Stimulated activated effector memory CD8-positive, alpha-beta T cell treated with anti-CD3 and anti-CD28 coated beads, Interleukin-12 subunit alpha, Interleukin-12 subunit beta, amount 100 ng/mL, for 72 hours (primary cell): ENCODE results near the gene DKK2.
"Not testable (repeated sequence)": the region's sequence is repeated elsewhere in the genome, so short reads cannot be mapped to it uniquely, and the experiment has no call there.

Experiments used
- ATAC-seq: fragments of 150-1000 bp; cut with Tn5 transposase; 2 replicates; pipeline ENCODE4 v1.10.0; 2021
- DNase-seq, 2 donors: peaks; one replicate each; pipeline ENCODE4 v3.0.0; 2021 to 2022; ENCODE audit warnings: low spot score in 2 of 2
- H3K27ac Mint-ChIP-seq: one replicate; pipeline ENCODE4 v1.8.0; 2022; ENCODE audit warnings: mild to moderate bottlenecking, mixed read lengths
- H3K36me3 Mint-ChIP-seq: one replicate; pipeline ENCODE4 v1.8.0; 2022; ENCODE audit warnings: mild to moderate bottlenecking, mixed read lengths
- H3K4me1 Mint-ChIP-seq: one replicate; pipeline ENCODE4 v1.8.0; 2022; ENCODE audit warnings: mixed read lengths
- H3K4me3 Mint-ChIP-seq: one replicate; pipeline ENCODE4 v1.8.0; 2022; ENCODE audit warnings: mild to moderate bottlenecking, mixed read lengths
- H3K9me3 Mint-ChIP-seq: one replicate; pipeline ENCODE4 v1.8.0; 2022; ENCODE audit warnings: mixed read lengths

Gene DKK2

DNA sequence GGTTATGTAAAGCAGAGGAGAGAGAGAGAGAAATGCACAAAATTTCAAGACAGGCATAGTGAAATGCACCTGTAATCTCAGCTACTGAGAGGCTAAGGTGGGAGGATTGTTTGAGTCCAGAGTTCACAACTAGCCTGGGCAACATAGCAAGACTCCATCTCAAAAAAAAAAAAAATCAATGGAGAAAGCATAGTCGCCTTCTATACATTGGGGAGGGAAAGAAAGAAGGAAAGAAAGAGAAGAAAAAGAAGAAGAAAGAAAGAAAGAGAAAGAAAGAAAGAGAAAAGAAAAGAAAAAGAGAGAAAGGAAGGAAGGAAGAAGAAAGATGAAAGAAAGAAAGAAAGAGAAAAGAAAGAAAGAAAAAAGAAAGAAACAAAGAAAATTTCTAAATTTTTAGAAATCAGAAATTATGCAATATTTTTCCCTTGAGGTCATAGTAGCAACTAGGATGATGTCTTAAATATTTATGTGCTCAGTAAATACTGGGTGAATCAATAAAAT is 53.4 kb downstream of the DKK2 start:
- no peak for DNase-seq
- no peaks in the 10 kb centered on the region for H3K4me1 Mint-ChIP-seq
- no peaks in the 10 kb centered on the region for H3K36me3 Mint-ChIP-seq
- no peak for ATAC-seq
- no peak overlapping the region for H3K27ac Mint-ChIP-seq
- no peak overlapping the region for H3K4me3 Mint-ChIP-seq
- H3K9me3 Mint-ChIP-seq = peaks cover 6% of the 10 kb centered on the region

DNA sequence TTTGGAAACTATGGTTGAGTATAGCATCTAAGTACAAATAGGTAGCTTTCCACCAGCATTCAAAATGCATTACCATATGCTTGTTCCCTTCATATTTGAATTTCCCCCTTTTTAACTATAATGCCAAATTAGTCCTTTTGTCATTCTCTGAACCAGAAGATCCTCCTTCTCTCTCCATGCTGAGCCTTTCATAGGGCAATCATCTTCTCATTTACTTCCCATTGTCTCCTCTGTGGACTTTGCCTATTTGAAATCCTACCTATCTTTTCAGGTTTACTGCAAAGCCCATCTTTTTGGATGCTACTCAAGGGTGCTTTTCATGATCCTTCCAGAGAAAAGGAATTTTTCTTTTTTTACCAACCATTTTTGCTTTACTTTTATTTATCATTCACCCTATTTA is 54.7 kb downstream of the DKK2 start:
- Mint-ChIP-seq H3K9me3 (peaks cover 10% of the 10 kb centered on the region), H3K36me3 (no peaks in the 10 kb centered on the region), H3K4me3 (no peak overlapping the region), H3K27ac (no peak overlapping the region), H3K4me1 (no peaks in the 10 kb centered on the region)
- DNase-seq (no peak), ATAC-seq (no peak)

DNA sequence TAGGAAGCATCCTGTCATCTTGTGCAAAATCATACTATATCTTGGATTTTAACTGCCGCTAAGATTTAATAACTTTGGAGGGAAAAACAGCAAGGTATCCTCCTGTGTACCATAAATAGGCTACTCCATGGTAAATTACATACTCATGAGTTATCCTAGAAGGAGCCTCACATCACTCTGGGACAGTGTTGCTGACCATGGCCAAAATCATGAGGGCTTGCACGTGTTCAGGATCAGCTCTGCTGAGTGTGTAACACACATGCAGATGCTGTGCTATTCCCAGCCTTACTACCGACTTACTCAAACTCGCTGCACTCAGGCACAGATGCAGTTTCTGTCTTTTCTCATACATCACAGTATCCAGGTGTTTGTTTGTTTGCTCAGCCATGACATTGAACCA is 56.6 kb downstream of the DKK2 start:
- Mint-ChIP-seq H3K27ac (no peak overlapping the region), H3K4me3 (no peak overlapping the region), H3K4me1 (no peaks in the 10 kb centered on the region), H3K9me3 (peaks cover 14% of the 10 kb centered on the region), H3K36me3 (no peaks in the 10 kb centered on the region)
- no peak for DNase-seq
- no peak for ATAC-seq

DNA sequence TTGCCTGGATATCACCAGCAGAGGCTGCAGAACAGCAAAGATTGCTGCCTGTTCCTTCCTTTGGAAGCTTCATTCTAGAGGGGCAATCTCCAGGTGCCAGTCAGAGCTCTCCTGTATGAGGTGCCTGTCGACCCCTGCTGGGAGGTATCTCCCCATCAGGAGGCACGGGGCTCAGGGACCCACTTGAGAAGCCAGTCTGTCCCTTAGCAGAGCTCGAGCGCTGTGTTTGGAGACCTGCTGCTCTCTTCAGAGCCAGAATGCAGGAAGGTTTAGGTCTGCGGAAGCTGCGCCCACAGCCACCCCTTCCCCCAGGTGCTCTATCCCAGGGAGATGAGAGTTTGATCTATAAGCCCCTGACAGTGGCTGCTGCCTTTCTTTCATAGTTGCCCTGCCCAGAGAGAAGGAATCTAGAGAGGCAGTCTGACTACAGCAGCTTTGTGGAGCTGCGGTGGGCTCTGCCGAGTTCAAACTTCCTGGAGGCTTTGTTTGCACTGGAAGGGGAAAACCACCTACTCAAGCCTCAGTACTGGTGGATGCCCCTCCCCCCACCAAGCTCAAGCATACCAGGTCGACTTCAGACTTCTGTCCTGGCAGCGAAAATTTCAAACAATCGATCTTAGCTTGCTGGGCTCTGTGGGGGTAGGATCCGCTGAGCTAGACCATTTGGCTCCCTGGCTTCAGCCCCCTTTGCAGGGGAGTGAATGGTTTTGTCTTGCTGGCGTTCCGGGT is 57.9 kb downstream of the DKK2 start:
- Mint-ChIP-seq H3K9me3 (peaks cover 14% of the 10 kb centered on the region), H3K27ac (no peak overlapping the region), H3K36me3 (no peaks in the 10 kb centered on the region), H3K4me1 (no peaks in the 10 kb centered on the region), H3K4me3 (no peak overlapping the region)
- DNase-seq (no peak), ATAC-seq (no peak)

DNA sequence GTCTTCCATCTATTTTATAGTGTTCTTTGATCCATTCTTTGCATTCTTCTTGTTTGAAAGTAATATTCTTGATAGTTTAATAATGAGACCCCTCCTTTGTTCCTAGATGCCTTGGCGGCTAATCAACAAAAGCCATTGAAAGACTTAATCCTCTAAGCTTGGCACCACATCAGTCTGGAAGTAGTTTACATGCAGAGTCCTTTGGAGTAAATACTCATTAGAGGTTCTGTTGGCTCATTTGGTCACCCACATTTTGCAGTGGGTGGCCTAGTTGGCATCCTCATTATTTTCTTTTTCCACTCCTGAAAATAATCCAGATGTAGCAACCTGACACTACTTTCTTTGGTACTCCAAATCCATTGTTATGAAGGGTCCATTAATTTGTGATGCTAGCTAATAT is 64.5 kb downstream of the DKK2 start:
- DNase-seq = no peak
- Mint-ChIP-seq H3K36me3 (no peaks in the 10 kb centered on the region), H3K4me1 (no peaks in the 10 kb centered on the region), H3K27ac (no peak overlapping the region), H3K4me3 (no peak overlapping the region), H3K9me3 (peaks cover 21% of the 10 kb centered on the region)
- ATAC-seq = no peak

DNA sequence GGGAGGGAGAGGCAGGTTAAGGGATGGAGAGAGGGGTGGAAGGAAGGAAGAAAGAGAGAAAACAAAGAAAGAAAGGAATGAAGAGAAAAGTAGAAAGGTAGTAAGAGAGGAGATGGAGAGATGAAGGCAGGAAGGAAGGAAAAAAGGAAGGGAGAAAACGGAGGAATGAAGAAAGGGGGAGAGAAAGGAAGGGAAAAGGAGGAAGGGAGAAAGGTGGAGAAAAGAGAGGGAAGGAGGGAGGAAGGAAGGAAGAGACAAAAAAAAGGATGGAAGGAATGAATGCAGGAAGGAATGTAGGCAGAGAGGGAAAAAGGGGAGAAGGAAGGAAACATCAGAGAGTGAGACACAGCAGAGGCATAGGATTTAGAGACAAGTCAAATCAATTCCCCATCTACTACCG is 68.2 kb downstream of the DKK2 start:
- H3K4me3 Mint-ChIP-seq = no peak overlapping the region
- H3K27ac Mint-ChIP-seq = no peak overlapping the region
- DNase-seq = no peak
- H3K9me3 Mint-ChIP-seq = peaks cover 17% of the 10 kb centered on the region
- H3K4me1 Mint-ChIP-seq = no peaks in the 10 kb centered on the region
- ATAC-seq = no peak
- no peaks in the 10 kb centered on the region for H3K36me3 Mint-ChIP-seq

DNA sequence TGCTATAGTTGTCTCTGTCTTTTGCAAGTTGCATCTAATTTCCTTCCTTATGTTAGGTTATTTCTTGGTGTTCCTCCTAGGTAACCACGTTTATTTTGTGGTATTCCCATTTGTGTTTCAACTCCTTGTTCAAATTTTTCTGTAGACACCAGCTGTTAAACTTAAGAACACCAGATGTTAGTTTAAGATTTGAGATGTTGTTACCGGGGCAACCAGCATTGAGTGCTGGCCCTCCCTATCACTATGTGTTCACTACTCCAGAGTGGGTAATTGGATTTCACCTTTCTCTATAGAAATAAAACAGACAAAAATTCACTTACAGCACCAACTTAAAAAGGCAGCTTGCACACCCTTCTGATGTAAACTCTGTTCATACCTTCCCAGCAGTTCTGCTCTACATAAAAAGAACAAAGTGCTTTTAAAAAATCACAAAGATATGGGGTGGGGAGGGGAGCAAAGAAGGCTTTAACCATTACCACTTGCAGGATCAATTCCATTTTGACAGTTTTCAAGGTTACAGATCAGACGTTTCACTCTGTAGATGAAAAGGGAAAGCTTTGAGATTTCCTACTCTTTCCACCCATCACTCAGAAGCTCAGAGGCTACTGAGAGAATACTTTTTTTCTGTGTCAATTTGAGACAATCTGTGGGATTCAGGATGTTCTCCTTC is 82.9 kb downstream of the DKK2 start:
- H3K27ac Mint-ChIP-seq = no peak overlapping the region
- DNase-seq (no peak), ATAC-seq (no peak)
- no peaks in the 10 kb centered on the region for H3K4me1 Mint-ChIP-seq
- no peak overlapping the region for H3K4me3 Mint-ChIP-seq
- peaks cover 3% of the 10 kb centered on the region for H3K9me3 Mint-ChIP-seq
- no peaks in the 10 kb centered on the region for H3K36me3 Mint-ChIP-seq

DNA sequence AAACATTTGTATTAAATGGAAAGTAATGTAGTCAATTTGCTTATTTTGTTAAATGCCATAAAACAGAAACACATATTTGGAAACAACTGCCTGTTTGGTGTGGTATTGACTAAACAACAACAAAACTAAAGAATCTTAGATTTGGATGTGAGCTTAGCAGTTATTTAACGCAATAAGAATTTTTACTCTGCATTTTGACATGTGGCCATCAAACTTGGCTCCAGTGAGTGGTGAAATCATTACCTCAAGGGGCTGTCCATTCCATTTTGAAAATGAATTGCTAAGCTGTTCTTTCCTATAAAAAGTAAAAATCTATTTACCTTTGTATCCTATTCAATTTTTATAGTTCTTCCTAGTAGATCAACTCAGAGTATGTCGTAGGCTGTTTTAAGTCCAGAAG is 84.2 kb downstream of the DKK2 start:
- Mint-ChIP-seq H3K36me3 (no peaks in the 10 kb centered on the region), H3K4me3 (no peak overlapping the region), H3K27ac (no peak overlapping the region), H3K4me1 (no peaks in the 10 kb centered on the region), H3K9me3 (peaks cover 3% of the 10 kb centered on the region)
- ATAC-seq (no peak), DNase-seq (no peak)

DNA sequence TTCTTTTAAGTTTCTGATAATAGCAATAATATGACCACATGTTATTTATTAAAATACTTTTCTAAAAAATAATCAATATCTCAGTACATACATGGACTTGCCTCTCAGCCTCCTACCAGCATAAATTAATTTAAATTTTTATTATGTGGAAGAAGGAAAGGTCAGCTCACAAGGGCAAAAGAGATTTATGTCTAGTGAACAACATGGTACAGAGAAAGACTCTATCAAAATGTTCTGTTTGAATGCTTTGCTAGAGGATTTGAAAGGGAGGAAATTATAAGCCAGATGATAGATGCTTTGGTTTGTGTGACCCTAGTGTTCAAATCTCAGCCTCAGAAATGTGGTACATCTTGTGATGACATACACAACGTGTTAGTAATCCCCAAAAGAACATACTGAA is 94.3 kb downstream of the DKK2 start:
- H3K4me3 Mint-ChIP-seq = no peak overlapping the region
- no peak overlapping the region for H3K27ac Mint-ChIP-seq
- no peaks in the 10 kb centered on the region for H3K36me3 Mint-ChIP-seq
- peaks cover 3% of the 10 kb centered on the region for H3K9me3 Mint-ChIP-seq
- no peak for DNase-seq
- ATAC-seq = no peak
- no peaks in the 10 kb centered on the region for H3K4me1 Mint-ChIP-seq

DNA sequence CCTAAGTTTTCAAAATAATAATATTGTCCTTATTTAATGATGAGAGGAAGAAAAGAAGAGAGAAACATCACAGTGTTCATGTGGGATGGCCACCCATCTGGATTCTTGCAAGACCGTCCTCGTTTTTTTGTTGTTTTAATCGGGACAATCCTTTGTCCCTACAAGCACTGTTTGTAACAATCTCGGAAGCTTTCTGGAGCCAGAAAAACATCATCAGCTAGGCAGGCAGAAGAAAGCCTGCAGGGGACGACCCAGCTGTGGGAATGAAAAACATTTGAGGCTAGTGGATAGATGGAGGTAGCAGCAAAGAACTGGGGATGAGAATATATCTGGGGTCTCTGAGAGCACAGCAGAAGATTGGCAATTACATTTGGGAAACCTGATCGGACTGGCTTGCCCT is 105.6 kb downstream of the DKK2 start:
- H3K9me3 Mint-ChIP-seq = no peaks in the 10 kb centered on the region
- DNase-seq (no peak), ATAC-seq (no peak)
- no peak overlapping the region for H3K4me3 Mint-ChIP-seq
- no peaks in the 10 kb centered on the region for H3K4me1 Mint-ChIP-seq
- H3K36me3 Mint-ChIP-seq = no peaks in the 10 kb centered on the region
- H3K27ac Mint-ChIP-seq = no peak overlapping the region

DNA sequence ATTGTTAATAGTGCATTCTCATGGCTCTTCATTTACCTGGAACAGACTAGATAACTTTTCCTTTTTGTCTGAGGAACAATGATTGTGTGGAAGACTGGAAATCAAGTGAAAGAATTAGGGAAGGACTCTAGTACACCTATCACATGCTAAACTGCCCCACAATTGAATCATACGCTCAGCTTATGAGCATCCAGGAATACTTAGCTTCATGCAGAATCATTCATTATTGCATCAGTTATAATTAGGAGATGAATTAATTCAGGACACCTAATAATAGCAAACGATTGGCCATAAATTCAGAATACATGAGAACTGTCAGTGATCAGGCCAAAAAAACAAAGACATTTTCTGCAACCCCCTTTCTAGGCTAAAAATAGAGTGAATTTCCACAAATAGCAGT is 106.9 kb downstream of the DKK2 start:
- H3K27ac Mint-ChIP-seq = no peak overlapping the region
- no peaks in the 10 kb centered on the region for H3K9me3 Mint-ChIP-seq
- H3K36me3 Mint-ChIP-seq = no peaks in the 10 kb centered on the region
- no peaks in the 10 kb centered on the region for H3K4me1 Mint-ChIP-seq
- DNase-seq = no peak
- no peak overlapping the region for H3K4me3 Mint-ChIP-seq
- ATAC-seq = no peak

DNA sequence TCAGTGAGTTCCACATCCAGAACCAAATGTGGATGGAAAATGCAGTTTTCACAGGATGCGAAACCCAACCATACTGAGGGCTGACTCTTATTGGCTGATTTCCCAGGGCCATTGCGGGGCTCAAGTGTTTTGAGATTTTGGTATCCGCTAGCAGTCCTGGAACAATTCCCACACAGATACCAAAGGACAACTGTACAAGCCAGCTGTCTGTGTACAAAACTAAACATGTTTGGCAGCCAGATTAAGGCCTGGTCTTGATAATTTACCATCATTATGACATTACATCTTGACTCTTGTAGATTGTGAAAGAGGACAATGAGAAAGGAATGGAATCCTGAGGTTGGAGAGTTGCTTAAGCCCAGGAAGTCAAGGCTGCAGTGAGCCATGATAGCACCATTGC is 121.9 kb downstream of the DKK2 start:
- no peak overlapping the region for H3K4me3 Mint-ChIP-seq
- H3K36me3 Mint-ChIP-seq = no peaks in the 10 kb centered on the region
- no peak for DNase-seq
- no peak overlapping the region for H3K27ac Mint-ChIP-seq
- H3K9me3 Mint-ChIP-seq = peaks cover 7% of the 10 kb centered on the region
- no peaks in the 10 kb centered on the region for H3K4me1 Mint-ChIP-seq
- no peak for ATAC-seq

DNA sequence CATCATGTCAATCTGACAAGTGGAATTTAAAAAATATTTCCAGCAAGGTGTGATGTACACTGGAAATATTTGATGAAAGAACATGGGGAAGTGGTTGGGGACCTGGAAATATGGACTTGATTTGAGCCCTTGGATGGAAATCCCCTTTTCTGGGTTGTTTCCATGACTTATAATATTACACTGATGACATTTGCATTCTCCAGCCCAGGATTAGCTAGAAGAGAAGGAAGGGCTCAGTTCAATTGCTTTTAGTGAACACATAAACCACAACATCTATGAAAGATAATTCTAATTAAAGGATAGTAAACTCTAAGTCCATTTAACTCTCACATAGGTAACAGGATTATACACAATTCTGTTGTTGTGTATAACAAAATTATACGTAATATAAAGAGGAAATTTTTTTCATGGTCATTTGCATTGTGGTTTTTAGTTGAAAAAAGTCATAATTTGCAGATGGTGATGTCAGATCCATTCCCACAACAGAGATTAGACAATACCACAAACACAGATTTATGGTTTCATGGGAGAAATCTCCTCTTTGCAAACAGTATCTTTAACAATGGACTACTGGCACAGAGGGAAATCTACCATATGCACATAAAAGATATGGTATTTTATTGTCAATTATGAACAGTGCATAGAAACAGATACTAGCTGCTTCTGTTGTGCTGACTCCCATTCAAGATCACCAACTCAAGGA is 126.5 kb downstream of the DKK2 start:
- no peak for DNase-seq
- Mint-ChIP-seq H3K9me3 (peaks cover 9% of the 10 kb centered on the region), H3K27ac (no peak overlapping the region), H3K4me1 (no peaks in the 10 kb centered on the region), H3K36me3 (no peaks in the 10 kb centered on the region), H3K4me3 (no peak overlapping the region)
- ATAC-seq = no peak

DNA sequence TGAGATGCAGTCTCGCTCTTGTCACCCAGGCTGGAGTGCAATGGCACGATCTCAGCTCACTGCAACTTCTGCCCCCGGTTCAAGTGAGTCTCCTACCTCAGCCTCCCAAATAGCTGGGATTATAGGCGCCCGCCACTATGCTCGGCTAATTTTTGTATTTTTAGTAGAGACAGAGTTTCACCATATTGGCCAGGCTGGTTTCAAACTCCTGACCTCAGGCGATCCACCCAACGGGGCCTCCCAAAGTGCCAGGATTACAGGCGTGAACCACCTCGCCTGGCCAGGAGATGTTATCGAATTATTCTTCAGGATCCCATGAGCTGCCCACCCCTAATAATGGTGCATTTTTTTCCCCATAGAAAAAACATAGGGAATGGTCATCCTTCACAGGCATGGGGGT is 128.1 kb downstream of the DKK2 start:
- ATAC-seq, H3K4me3 Mint-ChIP-seq, H3K27ac Mint-ChIP-seq, DNase-seq, H3K36me3 Mint-ChIP-seq, H3K9me3 Mint-ChIP-seq, H3K4me1 Mint-ChIP-seq: not testable (repeated sequence)

DNA sequence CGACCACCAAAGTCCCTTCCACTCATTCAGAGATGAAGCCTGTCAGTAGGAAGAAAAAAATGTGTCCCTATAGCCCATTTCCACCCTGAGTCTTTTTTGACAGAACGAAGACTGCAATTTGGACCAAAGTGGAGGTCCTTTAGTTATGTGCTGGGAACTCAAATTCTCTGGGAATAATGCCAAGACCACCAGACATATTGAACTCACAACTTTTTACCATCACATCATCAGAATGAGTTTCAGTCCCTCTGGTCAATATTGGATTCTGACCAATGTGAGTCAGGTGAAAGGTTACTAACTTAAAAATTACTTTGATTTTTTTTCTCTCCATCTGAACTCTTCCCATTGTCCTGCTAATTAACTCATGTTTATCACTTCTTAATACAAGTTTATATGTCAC is 128.9 kb downstream of the DKK2 start:
- no peaks in the 10 kb centered on the region for H3K36me3 Mint-ChIP-seq
- no peaks in the 10 kb centered on the region for H3K4me1 Mint-ChIP-seq
- no peak overlapping the region for H3K4me3 Mint-ChIP-seq
- peaks cover 5% of the 10 kb centered on the region for H3K9me3 Mint-ChIP-seq
- H3K27ac Mint-ChIP-seq = no peak overlapping the region
- ATAC-seq = no peak
- no peak for DNase-seq

DNA sequence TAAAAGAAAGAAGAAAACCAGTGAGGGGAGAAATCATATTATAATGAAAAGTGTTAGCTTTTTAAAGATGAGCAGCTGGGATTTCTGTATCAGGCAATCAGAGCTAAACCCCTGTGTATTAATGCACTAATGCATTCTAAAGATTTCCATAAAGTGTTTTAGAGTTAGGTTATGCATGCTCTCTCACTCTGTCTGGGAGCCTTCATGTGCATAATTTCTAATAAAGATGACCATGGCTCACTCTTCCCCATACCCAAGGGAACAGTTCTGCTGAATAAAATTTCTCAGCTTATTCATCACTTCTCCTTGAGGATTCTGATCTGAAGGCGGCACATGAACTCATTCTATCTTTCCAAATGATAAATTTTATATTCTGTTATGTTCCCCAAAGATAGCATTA is 129.4 kb downstream of the DKK2 start:
- Mint-ChIP-seq H3K36me3 (no peaks in the 10 kb centered on the region), H3K9me3 (peaks cover 5% of the 10 kb centered on the region), H3K4me1 (no peaks in the 10 kb centered on the region), H3K4me3 (no peak overlapping the region), H3K27ac (no peak overlapping the region)
- DNase-seq = no peak
- no peak for ATAC-seq
